Activated T-helper 1 cell treated with anti-CD3 and anti-CD28 coated beads, Interleukin-12 subunit alpha, Interleukin-12 subunit beta, Interleukin-2, Interleukin-4 antibody, amounts not matched to agents 30 ng/mL and 10 ng/mL and 1 ng/mL, durations not matched to agents 14 hours and 24 hours and 36 hours (primary cell): Measurements from ENCODE around the gene BAAT. TPM values are rescaled to one million over a fixed set of nuclear protein-coding genes. Genes with fewer than 3 reads are reported as not detected.

Experiments used
- DNase-seq: peaks from one replicate; pipeline ENCODE4 v3.0.0; 2021; ENCODE audit warnings: low spot score
- H3K27ac Mint-ChIP-seq: one replicate; pipeline ENCODE4 v1.8.0; 2021; ENCODE audit warnings: mild to moderate bottlenecking, mixed read lengths
- H3K27me3 Mint-ChIP-seq: one replicate; pipeline ENCODE4 v1.8.0; 2022; ENCODE audit warnings: mild to moderate bottlenecking, moderate library complexity, mixed read lengths; ENCODE audit not compliant: insufficient read depth
- H3K36me3 Mint-ChIP-seq: one replicate; pipeline ENCODE4 v1.8.0; 2021; ENCODE audit warnings: low read depth, mixed read lengths
- H3K4me1 Mint-ChIP-seq: one replicate; pipeline ENCODE4 v1.8.0; 2021; ENCODE audit warnings: low read depth, mixed read lengths
- H3K4me3 Mint-ChIP-seq: one replicate; pipeline ENCODE4 v1.8.0; 2021; ENCODE audit warnings: mild to moderate bottlenecking, moderate library complexity, mixed read lengths
- H3K9me3 Mint-ChIP-seq: one replicate; pipeline ENCODE4 v1.8.0; 2021; ENCODE audit warnings: mixed read lengths
- intact Hi-C: fragments of 100-400 bp; cut with micrococcal nuclease; formaldehyde crosslinking; loops from one replicate; pipeline ENCODE4 v1.15.1; 2024
- total RNA-seq: library from RNA; stranded (reverse); gene quantifications from 2 replicates; pipeline ENCODE4 v1.2.3, GENCODE V29; 2022

Gene BAAT
- total RNA-seq, 1 donor from 2014 or later: 0.08 TPM

- H3K9me3 Mint-ChIP-seq: no peaks in the 10 kb centered on the region
- no peak overlapping the region for H3K4me3 Mint-ChIP-seq
- no peak overlapping the region for H3K27ac Mint-ChIP-seq
- no peaks in the 10 kb centered on the region for H3K36me3 Mint-ChIP-seq
- no peak for DNase-seq
- peaks cover 3% of the 10 kb centered on the region for H3K27me3 Mint-ChIP-seq
- intact Hi-C loops: no loop called here
- H3K4me1 Mint-ChIP-seq: no peaks in the 10 kb centered on the region
Measured at GRCh38 chr9:101315112-101315450, 69.7 kb downstream of the BAAT start.

GRCh38 chr9:101312661-101313060, 72.1 kb downstream of the BAAT start:
- Mint-ChIP-seq H3K9me3 (no peaks in the 10 kb centered on the region), H3K27me3 (peaks cover 3% of the 10 kb centered on the region), H3K36me3 (no peaks in the 10 kb centered on the region), H3K27ac (no peak overlapping the region), H3K4me1 (no peaks in the 10 kb centered on the region), H3K4me3 (no peak overlapping the region)
- DNase-seq: no peak
- intact Hi-C loops: no loop called here

DNA sequence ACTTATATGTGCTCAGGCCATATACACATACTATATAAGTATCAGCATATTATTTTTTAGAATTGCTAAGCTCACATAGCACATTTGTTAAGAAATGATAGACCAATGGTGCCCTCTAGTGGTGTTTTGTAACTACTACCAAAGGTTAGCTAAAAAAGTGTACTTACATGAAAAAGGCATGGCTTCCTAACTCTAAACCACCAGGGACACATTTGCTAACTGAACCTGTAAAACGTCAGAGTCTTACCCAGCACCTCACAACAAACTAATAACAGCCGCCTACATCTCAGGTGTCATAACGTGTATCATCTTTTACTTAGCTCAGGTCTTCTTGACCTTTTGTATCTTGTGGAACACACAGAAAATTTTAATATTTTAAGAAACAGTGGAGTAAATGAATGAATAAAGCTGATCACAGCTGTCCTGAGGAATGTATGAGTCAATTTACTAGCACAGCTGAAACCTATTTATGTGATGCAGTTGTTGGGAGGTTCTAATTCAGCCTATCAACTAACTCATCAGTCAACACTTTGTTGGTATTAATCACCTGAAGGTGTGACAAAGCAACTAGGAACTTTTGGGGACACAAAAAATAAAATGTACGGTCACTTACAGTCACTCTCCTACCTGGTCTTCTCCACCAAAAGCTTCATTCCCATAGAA, 72.9 kb downstream of the BAAT start:
- no peak overlapping the region for H3K4me3 Mint-ChIP-seq
- DNase-seq: peak; percentile 2
- no peaks in the 10 kb centered on the region for H3K36me3 Mint-ChIP-seq
- H3K27me3 Mint-ChIP-seq: peaks cover 3% of the 10 kb centered on the region
- H3K4me1 Mint-ChIP-seq: no peaks in the 10 kb centered on the region
- H3K9me3 Mint-ChIP-seq: no peaks in the 10 kb centered on the region
- intact Hi-C loops: loop anchor here (1.0 kb wide), 2 partner anchors 193 to 598 kb away; no protein-coding TSS in a partner anchor
- no peak overlapping the region for H3K27ac Mint-ChIP-seq

DNA sequence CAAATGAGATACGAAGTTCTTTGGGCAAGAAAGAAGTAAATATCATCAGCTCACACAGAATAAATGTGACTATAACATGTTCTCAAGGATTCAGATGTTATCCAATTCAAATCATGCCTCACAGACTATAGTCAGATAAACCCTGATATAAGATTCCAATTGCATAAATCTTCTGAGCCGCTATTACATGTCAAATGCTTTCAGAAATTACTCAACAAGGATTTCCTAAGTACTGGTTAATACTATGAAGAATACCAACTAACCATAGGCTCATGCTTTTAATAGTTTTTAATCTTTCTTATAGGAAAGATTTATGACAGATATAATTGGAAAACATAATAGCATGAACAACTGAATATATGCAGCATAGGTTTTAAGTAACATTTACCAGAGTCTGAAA, 73.6 kb downstream of the BAAT start:
- no peak overlapping the region for H3K4me3 Mint-ChIP-seq

More for the DNA sequence above, 73.6 kb downstream of the BAAT start:
- intact Hi-C loops: loop anchor here (1.0 kb wide), 2 partner anchors 192 to 597 kb away; no protein-coding TSS in a partner anchor
- Mint-ChIP-seq H3K9me3 (no peaks in the 10 kb centered on the region), H3K27ac (no peak overlapping the region), H3K36me3 (no peaks in the 10 kb centered on the region), H3K27me3 (peaks cover 3% of the 10 kb centered on the region), H3K4me1 (no peaks in the 10 kb centered on the region)
- no peak for DNase-seq

Other genes starting within 250 kb of the BAAT start
- 16.3 and 16.6 TPM in 2 replicates for gene MRPL50, start 13.6 kb upstream of the BAAT start, total RNA-seq
- 11.7 and 11.8 TPM in 2 replicates for gene ZNF189, start 13.8 kb upstream of the BAAT start, total RNA-seq
- gene ALDOB, start 50.8 kb upstream of the BAAT start, total RNA-seq: not detected in 2 replicates
- gene RNF20, start 148.8 kb upstream of the BAAT start, total RNA-seq: 39.3 and 45.9 TPM in 2 replicates
- not detected in 2 replicates for gene PPP3R2, start 210.0 kb upstream of the BAAT start, total RNA-seq